SH-SY5Y (cell line): ENCODE data around the gene ANO10.

Experiments
- GATA2 ChIP-seq: IDR thresholded peaks from 2 replicates; pipeline ENCODE4 v1.6.1; 2011; ENCODE audit warnings: mild to moderate bottlenecking, low read depth, low read length
- GATA3 ChIP-seq: IDR thresholded peaks from 2 replicates; pipeline ENCODE4 v1.6.1; 2011; ENCODE audit warnings: low read depth, mild to moderate bottlenecking, low read length, moderate library complexity

- TF ChIP-seq GATA2 (no peak), GATA3 (no peak)
Observed at GRCh38 chr3:43531835-43532234, 90.0 kb downstream of the ANO10 start.
